SK-N-SH treated with all-trans-retinoic acid at 6 μM for 48 hours (cell line): ENCODE results near the gene UBN2.

Source experiments
- ZFP3 ChIP-seq: fragments of 250-450 bp; sonication (Bioruptor Pico); IDR thresholded peaks from 2 replicates; pipeline ENCODE4 v1.5.0; 2020; ENCODE audit warnings: mild to moderate bottlenecking, moderate library complexity
- TF ChIP-seq, protein P1 (sequence below): fragments of 250-450 bp; sonication (Bioruptor Pico); IDR thresholded peaks from 2 replicates; pipeline ENCODE4 v1.5.1; 2021; ENCODE audit warnings: mild to moderate bottlenecking, moderate library complexity
- TF ChIP-seq, protein P2 (sequence below): fragments of 250-450 bp; sonication (Bioruptor Pico); IDR thresholded peaks from 2 replicates; pipeline ENCODE4 v1.8.0; 2020; ENCODE audit warnings: mild to moderate bottlenecking, moderate library complexity, borderline replicate concordance

DNA sequence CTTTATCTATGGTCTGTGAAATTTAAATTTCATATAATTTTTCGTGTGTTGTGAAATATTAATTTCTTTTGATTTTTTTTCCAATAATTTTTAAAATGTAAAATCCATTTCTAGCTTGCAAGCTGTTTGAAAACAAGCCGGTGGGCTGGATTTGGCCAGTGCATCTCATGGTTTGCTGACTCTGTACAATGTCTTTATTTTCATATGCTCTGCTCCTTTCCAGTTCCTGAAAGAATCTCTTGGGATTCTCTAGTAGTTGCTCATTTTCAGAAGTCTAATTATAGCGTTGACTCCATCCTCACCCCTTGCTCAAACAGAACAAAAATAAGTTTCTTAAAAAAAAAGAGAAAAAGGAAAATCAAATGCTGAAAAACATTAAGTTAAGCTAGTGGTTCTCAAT, 21.4 kb downstream of the UBN2 start:
- TF ChIP-seq, protein P1, sequence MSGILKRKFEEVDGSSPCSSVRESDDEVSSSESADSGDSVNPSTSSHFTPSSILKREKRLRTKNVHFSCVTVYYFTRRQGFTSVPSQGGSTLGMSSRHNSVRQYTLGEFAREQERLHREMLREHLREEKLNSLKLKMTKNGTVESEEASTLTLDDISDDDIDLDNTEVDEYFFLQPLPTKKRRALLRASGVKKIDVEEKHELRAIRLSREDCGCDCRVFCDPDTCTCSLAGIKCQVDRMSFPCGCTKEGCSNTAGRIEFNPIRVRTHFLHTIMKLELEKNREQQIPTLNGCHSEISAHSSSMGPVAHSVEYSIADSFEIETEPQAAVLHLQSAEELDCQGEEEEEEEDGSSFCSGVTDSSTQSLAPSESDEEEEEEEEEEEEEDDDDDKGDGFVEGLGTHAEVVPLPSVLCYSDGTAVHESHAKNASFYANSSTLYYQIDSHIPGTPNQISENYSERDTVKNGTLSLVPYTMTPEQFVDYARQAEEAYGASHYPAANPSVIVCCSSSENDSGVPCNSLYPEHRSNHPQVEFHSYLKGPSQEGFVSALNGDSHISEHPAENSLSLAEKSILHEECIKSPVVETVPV (CRISPR knock-in tag): no peak
- TF ChIP-seq, protein P2, sequence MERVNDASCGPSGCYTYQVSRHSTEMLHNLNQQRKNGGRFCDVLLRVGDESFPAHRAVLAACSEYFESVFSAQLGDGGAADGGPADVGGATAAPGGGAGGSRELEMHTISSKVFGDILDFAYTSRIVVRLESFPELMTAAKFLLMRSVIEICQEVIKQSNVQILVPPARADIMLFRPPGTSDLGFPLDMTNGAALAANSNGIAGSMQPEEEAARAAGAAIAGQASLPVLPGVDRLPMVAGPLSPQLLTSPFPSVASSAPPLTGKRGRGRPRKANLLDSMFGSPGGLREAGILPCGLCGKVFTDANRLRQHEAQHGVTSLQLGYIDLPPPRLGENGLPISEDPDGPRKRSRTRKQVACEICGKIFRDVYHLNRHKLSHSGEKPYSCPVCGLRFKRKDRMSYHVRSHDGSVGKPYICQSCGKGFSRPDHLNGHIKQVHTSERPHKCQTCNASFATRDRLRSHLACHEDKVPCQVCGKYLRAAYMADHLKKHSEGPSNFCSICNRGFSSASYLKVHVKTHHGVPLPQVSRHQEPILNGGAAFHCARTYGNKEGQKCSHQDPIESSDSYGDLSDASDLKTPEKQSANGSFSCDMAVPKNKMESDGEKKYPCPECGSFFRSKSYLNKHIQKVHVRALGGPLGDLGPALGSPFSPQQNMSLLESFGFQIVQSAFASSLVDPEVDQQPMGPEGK (CRISPR knock-in tag): no peak
- no peak for TF ChIP-seq ZFP3 (CRISPR knock-in tag)
